Smooth muscle cell of the brain vasculature (primary cell): ENCODE measurements around the gene WT1.

ENCODE experiments used
- DNase-seq: peaks from one replicate; pipeline ENCODE4 v3.0.0-alpha.2; 2012; ENCODE audit warnings: low read depth, low spot score

WT1 gene

DNA sequence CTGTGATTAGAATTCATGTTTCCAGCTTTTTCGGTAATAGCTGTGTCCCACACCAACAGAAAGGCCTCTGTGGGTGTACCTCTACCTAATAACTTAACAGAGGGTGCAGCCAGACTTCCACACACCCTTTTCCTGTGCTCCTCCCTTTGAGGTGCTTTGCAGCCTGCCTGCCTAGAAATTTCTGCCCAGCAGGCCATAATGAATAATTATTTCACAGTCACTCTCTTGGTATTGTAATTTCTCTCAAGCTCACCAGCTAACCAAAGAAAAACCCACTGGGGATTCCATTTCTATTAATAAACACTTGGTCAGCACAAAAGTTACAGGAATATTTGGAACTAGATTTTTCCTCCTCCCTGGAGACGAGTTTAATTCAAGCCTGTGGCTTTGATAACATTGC, 13.3 kb downstream of the WT1 start:
- no peak for DNase-seq

GRCh38 chr11:32420937-32421901, 14.1 kb downstream of the WT1 start:
- no peak for DNase-seq

DNA sequence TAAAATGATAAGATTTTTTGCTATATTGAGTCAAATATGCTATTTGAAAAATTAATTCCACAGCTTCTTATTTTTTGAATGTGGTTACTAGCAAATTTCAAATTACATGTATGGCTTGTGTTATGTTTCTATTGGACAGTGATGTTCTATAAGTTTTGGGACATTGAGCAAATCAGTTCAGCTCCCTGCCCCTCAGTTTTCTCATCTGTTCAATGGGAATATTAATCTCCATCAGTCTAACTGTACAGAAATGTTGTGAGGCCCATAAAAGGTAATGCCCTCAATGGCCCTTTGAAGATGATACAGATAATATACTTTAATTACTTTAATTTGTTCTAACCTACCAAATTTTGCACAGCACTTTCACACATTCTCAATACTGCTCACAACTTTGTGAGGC, 15.2 kb downstream of the WT1 start:
- DNase-seq = no peak

- no peak for DNase-seq
These were observed 16.5 kb downstream of the WT1 start for GRCh38 chr11:32418836-32419235.

DNA sequence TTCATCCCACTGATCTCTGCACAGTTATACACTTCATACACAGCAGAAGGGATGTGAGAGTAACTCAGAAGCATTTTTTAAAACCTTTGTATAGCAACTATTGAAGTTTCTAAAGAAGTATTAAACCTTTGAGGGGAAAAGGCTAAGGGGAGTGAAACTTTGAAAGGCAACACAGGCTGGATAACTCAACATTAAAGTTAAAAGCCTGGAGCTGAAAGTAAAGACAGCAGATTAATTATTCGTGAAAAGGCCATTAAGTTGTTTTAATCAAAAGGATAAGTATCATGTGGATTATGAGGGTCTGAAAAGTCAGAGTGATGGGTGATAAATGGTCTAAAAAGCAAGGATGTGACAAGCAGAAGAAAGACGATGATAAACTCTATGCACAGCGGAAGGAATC, 17.5 kb downstream of the WT1 start:
- DNase-seq = no peak

DNA sequence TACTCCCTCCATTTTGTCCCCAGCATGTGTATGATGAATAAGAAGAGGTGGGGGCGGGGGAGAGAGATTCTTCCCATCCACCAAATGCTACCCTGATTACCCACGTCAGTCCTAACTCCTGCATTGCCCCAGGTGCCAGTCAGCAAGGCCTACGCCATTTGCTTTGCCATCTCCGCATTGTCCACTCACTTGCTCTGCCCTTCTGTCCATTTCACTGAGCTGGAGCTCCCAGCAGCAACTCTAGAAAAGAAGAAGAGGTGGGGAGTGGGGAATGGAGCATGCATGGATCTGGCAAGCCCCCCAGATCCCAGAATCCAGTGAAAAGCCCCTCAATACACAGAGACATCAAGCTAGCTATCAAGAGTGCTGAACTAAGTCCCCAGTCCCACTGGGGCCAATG, 19.0 kb downstream of the WT1 start:
- no peak for DNase-seq

GRCh38 chr11:32414925-32415324, 20.4 kb downstream of the WT1 start:
- DNase-seq = no peak

GRCh38 chr11:32411942-32412615, 23.3 kb downstream of the WT1 start:
- no peak for DNase-seq

DNA sequence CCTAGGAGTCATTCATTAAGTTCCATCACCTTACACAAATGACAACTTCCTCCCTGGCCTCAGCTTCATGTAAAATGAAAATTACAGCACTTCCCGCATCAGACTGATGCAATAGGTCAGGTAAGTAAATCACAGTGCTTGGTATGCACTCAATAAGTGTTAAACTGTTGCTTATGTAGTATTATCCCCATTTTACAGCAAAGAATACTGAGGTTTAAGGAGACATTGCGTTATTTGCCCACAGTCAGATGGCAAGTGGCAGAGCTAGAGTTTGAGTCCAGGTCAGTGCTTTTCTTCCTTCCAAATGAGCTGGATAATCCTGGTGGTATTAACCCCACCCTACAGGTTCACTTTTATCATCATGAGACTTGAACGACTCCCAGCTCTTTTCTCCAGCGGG, 29.7 kb downstream of the WT1 start:
- DNase-seq = no peak

DNA sequence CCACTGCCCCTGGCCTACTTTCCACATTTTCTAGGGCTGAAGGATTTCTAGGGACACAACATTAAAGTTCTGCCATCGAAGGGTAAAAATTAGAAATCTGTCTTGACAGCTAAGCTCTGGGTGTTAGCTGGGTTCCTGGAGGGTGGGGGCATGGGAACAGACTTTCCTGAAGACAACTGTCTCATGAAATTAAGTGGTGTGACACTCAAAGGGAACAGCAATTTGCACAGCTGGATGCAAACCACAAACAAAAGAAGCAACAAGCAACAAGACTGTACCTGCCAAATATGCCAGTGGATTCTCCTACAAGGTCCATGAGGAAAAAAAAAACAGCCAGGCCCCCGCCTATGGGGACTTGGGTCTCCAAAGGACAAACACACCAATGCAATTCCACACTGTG, 32.5 kb downstream of the WT1 start:
- DNase-seq = no peak

- DNase-seq = no peak
These were observed 34.5 kb downstream of the WT1 start for GRCh38 chr11:32400670-32401369.

DNA sequence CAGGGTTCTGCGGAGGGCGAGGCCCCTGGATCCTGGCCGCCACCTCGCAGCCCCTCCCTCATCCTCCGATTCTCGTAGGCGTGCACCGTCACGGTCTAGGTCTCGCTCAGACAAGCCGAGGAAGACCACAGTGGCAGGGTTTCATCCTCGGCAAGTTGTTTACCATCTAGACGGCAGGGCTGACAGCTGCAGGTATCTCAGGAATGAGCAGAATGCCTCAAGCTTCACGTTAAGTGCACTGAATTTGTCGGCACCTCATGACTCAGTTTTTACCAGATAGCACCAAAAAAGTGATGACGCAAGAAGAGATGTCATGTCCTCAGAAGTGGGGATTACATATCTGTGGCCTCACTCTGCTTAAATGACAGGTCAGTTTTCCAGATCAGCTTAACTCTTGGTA, 35.1 kb downstream of the WT1 start:
- DNase-seq = no peak

DNA sequence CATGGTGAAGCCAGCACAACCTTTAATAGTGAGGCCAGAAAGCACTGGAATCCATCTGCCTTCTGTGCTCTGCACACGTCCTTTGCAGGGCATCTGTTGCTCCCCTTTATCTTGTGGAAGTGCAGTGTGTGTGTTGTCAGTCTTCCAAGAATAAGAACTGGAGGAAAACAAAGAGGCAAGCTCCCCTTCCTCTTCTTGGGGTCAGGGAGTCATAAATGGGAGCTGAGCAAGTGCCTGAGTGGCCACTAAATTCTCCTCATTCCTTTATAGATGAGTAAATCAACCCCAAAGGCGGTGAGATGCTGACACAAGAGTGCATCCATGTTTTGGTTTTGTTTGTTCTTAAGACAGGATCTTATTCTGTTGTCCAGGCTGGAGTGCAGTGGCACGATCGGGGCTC, 38.3 kb downstream of the WT1 start:
- no peak for DNase-seq

DNA sequence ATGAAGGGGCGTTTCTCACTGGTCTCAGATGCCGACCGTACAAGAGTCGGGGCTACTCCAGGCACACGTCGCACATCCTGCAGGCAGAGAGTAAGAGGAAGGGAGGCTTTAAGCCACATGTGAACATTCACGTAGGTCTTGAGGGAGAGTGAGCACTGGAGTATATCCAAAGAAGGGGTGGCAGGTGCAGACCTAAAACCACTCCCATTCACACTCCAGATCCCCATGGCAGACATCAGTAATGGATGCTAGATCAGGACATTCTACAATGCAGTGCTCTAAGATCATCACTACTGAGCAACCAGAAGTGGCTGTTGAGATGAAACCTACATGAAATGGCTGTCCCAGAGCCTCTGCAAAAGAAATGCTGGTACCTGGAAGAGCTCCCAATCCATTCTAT, 39.0 kb downstream of the WT1 start:
- no peak for DNase-seq

- no peak for DNase-seq
These were observed 40.2 kb downstream of the WT1 start for GRCh38 chr11:32395127-32395526.

- no peak for DNase-seq
These were observed 42.5 kb downstream of the WT1 start for GRCh38 chr11:32392840-32393239.

- DNase-seq = no peak
These were observed 43.3 kb downstream of the WT1 start for GRCh38 chr11:32391956-32392553.

GRCh38 chr11:32391479-32391878, 43.9 kb downstream of the WT1 start:
- DNase-seq = no peak

GRCh38 chr11:32390712-32391111, 44.6 kb downstream of the WT1 start:
- DNase-seq = no peak

DNA sequence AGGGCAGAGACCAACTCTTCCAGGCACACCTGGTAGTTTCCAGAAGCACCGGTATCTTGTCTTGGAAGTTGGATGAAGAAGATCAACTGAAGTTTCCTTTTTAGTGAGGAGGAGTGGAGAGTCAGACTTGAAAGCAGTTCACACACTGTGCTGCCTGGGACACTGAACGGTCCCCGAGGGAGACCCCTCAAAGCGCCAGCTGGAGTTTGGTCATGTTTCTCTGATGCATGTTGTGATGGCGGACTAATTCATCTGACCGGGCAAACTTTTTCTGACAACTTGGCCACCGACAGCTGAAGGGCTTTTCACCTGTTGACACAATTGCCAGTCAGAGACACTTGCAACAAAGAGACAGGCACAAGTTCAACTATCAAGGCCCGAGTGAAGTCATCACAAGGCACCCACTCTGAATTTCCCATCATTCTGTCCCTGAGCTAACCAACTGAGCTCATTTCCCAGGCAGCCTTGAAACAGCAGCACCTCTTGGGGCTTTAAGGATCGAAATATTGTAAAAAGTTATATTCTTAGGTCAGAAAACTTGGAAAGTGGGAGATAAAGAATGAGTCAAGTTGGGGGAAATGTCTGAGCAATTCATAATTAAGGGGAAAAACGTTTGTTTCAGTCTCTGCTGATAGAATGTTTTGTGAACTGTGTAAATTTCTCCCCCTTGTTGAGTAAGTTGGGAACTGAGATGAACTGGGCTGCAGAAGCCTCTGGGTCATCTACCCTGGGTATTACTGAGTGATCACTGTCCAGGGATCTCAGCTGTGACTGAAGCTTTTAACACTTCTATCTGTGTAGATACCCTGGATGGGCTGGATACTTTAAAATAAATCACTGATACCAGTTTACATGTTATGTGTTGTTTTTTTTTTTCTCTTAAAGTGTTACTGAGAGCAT, 46.2 kb downstream of the WT1 start:
- no peak for DNase-seq

DNA sequence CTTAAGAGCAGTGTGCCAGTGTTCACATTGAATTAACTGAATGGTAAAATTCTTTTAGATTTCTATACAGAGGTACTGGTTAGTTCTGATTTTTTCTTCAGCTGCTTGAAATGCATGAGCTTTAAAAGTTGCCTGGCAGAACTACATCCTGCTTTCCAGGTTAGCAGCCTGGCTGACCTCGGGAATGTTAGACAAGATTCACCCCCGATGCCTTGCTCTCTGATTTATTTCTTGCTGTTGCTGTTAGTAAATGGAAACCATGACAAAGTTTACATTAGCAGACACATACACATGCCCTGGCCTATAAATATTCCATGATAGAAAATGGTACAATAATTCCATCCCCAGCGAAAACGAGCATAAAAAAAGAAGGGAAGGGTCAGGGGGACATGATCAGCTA, 47.0 kb downstream of the WT1 start:
- no peak for DNase-seq
